ENCODE measurements around the gene IGSF9. TPM values are rescaled to one million over a fixed set of nuclear protein-coding genes. Genes with fewer than 3 reads are reported as not detected.

Gene IGSF9
- total RNA-seq, 2 donors from 2014 or later = 7.5 to 9.2 TPM

GRCh38 chr1:159924791-159925718, 20.4 kb downstream of the IGSF9 start, which contains the start of gene TAGLN2:
Gene TAGLN2, minus strand, starts transcription at chr1:159925507. Its CDS starts 4,998 bp downstream, at chr1:159920509.
- H3K27me3 Mint-ChIP-seq (ENCODE audit: insufficient read depth) = peaks cover 5% of the 10 kb centered on the region
- H3K27ac Mint-ChIP-seq = peak within 1 kb of the TSS; percentile 99
- 1% methylated on average over 37 to 58 of the region's 58 CpGs for WGBS, 2 experiments (ENCODE audit: insufficient coverage in 1 of 2, insufficient read length in 1 of 2)

GRCh38 chr1:159924025-159924790, 21.2 kb downstream of the IGSF9 start:
- Histone ChIP-seq H3K27ac (ENCODE audit: low read depth, low read length) (peak overlapping the region; percentile 84), H3K4me1 (ENCODE audit: control insufficient read depth, insufficient read depth, low read length) (peaks cover 17% of the 10 kb centered on the region)
- 3 to 26% methylated on average over 3 to 31 of the region's 31 CpGs for WGBS, 2 experiments (ENCODE audit: insufficient coverage in 1 of 2, insufficient read length in 1 of 2)

More at GRCh38 chr1:159924791-159925718, 20.4 kb downstream of the IGSF9 start, which contains the start of gene TAGLN2:
- H3K4me1 Mint-ChIP-seq = peaks cover 45% of the 10 kb centered on the region
- Histone ChIP-seq H3K27ac (ENCODE audit: low read depth, low read length) (peak within 1 kb of the TSS; percentile 84), H3K27me3 (ENCODE audit: control insufficient read depth, insufficient read depth, low read length, poor library complexity, severe bottlenecking) (no peaks in the 10 kb centered on the region), H3K9ac (ENCODE audit: extremely low read depth, low read length, poor library complexity, severe bottlenecking) (peak within 1 kb of the TSS; percentile 98), H3K4me1 (ENCODE audit: control insufficient read depth, insufficient read depth, low read length) (peaks cover 17% of the 10 kb centered on the region), H3K9me3 (ENCODE audit: control insufficient read depth, low read length) (no peaks in the 10 kb centered on the region), H3K36me3 (ENCODE audit: control insufficient read depth, insufficient read depth, low read length) (peaks cover 13% of the 10 kb centered on the region), H3K4me3 (ENCODE audit: low read length) (peak within 1 kb of the TSS; percentile 94)
- no peak for TF ChIP-seq CTCF (conservative IDR thresholded peaks at IDR 0.05)
- H3K4me3 Mint-ChIP-seq = peak within 1 kb of the TSS; percentile 91
- DNase-seq = peak; percentile 97
- no peaks in the 10 kb centered on the region for H3K9me3 Mint-ChIP-seq
- H3K36me3 Mint-ChIP-seq (ENCODE audit: low read depth) = peaks cover 10% of the 10 kb centered on the region

More at GRCh38 chr1:159924025-159924790, 21.2 kb downstream of the IGSF9 start:
- H3K9me3 Mint-ChIP-seq = no peaks in the 10 kb centered on the region
- peak overlapping the region; percentile 91 for H3K4me3 Mint-ChIP-seq
- peaks cover 48% of the 10 kb centered on the region for H3K4me1 Mint-ChIP-seq
- TF ChIP-seq CTCF (conservative IDR thresholded peaks at IDR 0.05) = no peak
- H3K27ac Mint-ChIP-seq = peak overlapping the region; percentile 99
- peaks cover 18% of the 10 kb centered on the region for H3K36me3 Mint-ChIP-seq (ENCODE audit: low read depth)
- H3K27me3 Mint-ChIP-seq (ENCODE audit: insufficient read depth) = no peaks in the 10 kb centered on the region
- peak overlapping the region; percentile 98 for H3K9ac ChIP-seq (ENCODE audit: extremely low read depth, low read length, poor library complexity, severe bottlenecking)
- H3K9me3 ChIP-seq (ENCODE audit: control insufficient read depth, low read length) = no peaks in the 10 kb centered on the region
- peaks cover 22% of the 10 kb centered on the region for H3K36me3 ChIP-seq (ENCODE audit: control insufficient read depth, insufficient read depth, low read length)
- no peaks in the 10 kb centered on the region for H3K27me3 ChIP-seq (ENCODE audit: control insufficient read depth, insufficient read depth, low read length, poor library complexity, severe bottlenecking)
- DNase-seq = peak; percentile 92
- peak overlapping the region; percentile 94 for H3K4me3 ChIP-seq (ENCODE audit: low read length)
